GM18526 (cell line): Measurements from ENCODE around the gene SEMA5A.

Experiments
- POLR2A ChIP-seq: IDR thresholded peaks from 3 replicates; pipeline ENCODE4 v1.6.1; 2011; ENCODE audit not compliant: insufficient read length; ENCODE audit errors: extremely low read depth

SEMA5A gene

DNA sequence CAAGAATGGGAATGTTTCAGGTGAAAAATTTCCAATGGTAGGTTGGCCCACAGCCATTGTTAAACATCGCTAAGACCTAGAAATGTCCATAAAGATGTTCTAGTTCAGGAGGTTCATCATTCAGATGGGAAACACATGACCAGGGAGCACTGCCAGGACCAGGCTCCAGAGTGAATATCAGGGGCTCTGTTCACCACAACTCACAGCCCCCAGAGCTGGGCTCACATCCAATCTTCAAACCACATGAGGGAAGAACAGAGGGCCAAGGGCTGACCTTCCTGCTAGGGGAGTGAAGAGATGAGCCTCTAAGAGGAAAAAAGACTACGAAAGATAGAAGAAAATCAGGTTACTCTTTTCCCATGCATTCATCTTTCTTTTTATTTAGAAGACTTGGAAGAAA lies 205.8 kb downstream of the SEMA5A start:
- TF ChIP-seq POLR2A, result no peak

DNA sequence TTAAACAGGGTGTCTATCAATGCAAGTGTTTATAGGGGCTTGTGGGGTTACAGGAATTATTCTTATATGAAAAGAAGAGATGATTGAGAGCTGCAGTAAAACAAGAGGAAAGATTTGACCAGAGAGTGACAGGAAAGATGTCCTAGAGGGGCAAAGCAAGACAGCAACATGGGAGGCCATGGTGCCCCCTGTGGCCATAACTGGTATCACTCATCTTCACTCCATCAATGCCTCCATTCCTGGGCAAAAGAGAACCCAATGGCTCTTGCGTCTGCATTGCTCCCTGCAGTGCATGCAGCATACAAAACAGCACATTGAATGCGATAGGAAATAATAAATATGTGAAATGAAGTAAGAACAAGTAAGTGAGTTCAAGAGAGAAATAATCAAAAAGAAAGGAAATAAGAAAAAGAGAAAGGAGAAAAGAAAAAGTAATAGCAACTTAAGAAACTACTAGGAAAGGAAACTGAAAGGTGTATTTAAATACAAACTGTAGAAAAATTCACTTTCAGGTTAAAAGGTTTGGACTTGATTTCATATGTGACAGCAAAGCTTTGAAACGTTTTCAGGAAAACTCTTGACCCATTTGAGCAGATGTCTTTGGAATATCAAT lies 206.6 kb downstream of the SEMA5A start:
- no peak for TF ChIP-seq POLR2A

DNA sequence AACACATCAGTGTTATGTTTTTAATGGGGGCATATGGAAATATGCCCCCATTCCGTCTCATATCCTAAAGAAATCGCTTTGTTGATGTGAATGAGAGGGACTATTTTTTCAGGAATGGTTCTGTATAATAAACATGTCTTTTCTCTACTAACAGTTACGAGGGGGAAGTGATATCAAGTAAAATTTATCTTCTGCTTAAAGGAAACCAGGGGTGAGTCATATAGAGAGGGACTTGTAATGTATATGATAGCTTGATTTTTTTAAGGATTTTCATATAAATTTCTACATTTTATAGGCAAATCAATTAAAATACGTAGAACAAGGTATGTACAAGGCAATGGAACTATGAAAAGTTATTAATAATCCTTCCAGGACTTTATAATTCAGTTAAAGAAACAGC lies 207.1 kb downstream of the SEMA5A start:
- TF ChIP-seq POLR2A, result no peak

DNA sequence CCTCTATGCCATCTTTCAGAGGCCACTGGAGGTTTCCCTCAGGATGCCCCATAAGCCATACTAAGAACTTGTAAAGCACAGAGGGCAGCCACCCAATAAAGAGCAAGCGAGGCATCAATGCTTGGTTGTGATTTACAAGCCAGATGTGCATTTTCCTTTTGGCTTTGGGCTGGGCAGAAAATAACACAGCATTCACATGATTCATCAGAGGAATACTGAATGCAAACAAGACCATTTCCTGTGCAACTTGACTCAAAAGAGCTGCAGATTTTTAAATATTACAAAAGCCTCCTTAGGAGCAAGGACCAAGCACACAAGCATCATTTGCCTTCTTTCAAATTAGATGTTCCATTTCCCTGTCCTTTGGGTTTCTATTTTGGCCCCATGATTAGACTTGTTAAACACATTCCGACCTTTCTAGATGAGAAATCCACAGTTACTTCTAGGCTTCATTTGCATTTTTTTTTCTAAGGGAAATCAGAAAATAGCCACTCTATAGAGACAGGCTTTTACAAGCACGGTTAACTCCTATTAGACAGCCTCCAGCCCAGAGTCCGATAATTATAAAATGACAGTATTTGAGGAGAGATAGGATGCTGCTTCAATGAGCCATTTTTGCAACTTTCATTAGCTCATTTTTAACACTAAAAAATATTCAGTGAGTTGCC lies 207.8 kb downstream of the SEMA5A start:
- TF ChIP-seq POLR2A, result no peak

DNA sequence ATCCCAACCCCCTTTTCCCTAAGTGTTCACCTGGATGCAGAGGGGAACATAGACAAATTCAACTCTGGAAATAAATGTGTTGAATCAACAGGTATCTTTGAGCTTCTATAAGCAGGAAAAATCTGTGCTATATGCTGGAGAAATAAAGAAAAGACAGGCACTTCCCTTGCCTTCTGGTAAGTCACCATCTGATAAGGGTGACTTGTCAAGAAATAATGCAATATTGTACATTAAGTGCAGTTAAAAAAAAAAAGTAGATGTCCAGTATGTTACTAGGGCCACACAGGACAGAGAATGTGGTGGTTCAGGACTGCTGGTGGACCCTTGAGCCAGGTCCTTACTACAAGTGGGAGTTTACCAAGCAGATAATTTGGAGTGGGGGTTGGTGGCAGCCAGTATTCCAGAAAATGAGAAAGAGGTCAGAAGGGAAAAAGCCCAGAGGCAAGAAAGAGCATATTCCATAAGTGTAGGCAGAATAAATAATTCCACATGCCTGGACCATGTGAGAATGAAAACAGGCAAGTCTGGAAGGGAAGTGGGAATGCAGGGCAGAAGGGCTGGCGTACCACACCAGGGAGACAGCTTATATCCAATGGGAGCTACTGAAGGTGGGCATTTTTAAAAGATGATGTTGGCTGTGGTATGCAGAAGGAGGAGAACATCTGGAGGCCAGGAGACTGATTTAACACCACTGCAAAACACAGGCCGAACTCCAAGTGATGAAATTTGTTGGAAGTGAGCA lies 209.9 kb downstream of the SEMA5A start:
- TF ChIP-seq POLR2A, result no peak

DNA sequence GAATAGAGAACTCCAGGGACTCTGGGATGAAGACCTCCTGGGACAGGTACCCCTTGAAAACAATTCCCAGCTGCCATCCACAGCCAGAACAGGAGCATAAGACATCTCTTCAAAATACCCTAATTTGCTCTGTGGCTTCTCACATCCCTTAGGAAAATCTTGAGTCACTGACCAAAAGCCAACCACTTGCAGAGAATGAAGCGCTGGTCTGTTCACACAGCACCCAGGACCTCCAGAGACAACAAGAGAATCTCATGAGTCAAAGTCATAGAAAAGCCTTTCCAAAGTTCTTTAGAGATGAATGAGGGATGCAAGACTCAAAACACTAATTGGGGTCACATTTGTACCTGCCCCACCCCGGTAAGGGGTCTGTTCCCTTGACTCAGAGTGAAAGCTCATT lies 210.6 kb downstream of the SEMA5A start:
- no peak for TF ChIP-seq POLR2A

DNA sequence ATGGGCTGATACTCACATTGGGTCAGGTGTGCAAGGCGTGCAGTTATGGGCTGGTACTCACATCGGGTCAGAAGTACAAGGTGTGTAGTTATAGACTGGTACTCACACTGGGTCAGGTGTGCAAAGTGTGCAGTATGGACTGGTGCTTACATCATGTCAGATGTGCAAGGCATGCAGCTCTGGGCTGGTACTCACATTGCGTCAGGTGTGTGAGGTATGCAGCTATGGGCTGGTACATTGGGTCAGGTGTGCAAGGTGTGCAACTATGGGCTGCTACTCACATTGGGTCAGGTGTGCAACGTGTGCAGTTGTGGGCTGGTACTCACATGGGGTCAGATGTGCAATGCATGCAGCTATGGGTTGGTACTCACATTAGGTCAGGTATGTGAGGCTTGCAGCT lies 213.8 kb downstream of the SEMA5A start:
- TF ChIP-seq POLR2A, result no peak

DNA sequence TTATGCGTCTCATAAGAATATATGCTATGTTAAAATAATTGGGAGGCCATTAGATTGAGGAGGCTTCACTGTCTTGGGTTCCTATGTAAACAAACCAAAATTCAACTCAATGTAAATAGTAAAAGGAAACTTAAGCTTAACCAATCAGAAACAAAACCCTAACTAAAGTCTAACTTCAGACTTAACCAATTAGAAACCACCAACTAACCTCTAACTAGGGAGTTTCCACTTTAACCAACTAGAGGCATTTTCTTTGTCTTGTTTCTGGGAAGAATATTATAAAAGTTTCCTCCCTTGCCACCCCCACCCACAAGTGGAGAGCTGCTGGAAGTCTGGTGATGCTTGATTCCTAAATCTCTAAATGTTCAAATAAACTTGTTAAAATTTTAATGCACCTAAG lies 214.5 kb downstream of the SEMA5A start:
- no peak for TF ChIP-seq POLR2A

DNA sequence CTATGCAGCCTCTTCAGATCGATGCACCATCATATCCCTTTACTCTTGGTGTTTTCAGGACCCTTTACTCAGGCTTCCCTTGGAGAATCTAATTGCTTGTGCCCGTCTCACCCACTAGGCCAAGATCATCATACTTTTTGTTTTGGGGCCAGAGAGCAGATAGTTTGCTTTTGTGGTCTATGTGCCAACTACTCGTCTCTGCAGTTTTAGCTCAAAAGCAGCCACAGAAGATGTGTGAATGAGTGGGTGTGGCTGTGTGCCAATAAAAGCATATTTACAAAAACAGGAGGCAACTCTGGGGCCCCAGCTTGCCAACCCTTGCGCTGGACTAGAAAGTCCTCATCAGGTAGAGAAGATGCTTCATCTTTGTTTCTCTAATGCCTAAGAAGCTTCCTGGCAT lies 216.8 kb downstream of the SEMA5A start:
- no peak for TF ChIP-seq POLR2A

DNA sequence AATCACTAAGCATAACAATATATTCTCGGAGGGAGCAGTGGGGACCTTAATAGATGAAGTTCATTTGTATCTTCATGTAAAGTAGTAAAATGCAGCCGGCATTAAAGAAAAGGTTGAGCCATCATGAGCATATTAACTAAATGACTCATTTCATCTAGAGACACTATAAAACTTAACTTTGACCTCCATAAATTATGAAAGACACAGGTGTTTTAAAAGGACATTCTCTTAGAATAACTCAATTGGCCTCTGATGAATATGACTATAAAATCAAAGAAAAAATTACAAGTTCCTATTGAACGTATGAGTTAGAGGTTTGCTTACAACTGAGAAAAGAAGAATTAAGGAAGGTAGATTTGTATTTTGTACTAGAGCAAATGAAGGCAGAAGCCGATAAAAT lies 220.3 kb downstream of the SEMA5A start:
- TF ChIP-seq POLR2A, result no peak

DNA sequence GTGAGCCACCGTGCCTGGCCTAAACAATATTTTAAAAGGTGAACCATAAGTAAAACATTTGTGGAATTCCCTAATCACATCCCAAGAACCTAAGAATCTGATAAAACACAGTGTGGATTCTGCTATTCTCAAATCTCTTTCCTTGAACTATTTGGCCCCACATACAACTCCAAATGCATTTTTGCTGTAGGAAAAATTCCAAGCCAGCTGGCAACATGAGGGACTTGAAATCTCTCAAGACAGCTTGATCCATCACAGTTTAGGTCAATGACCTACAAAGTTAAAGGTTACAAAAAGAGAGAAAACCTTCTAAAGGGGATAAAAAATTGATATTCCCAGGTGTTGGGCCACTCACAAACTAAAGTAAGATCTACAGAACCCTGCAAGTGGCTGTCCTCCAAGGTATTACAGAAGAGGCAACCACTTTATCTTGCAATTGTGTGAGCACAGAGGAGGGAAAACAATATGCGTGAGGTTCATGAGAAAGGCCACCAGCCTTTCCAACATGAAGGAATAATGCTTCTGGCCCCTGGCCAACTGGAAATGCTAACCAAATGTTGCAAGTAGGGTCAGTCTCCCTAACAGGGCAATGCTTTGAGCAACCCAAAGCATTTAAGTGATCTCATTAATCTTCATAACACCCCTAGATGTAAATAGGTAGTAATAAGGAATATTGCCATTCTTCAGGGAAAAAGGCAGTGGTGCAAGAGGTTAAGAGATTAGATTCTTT lies 221.4 kb downstream of the SEMA5A start:
- no peak for TF ChIP-seq POLR2A

DNA sequence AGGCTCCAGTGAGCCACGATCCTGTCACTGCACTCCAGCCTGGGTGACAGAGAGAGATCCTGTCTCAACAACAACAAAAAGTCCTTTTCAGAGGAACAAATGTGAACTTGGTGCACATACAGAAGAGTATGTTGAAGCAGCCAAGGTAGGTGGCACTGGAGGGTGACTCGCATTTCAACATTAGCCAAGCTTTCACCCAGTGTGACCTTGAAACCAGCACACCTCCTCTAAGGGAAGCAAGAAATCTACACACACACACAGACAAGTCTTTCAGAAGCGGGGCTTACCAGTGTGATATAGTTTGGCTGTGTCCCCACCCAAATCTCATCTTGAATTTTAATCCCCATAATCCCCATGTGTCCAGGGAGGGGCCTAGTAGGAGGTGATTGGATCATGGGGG lies 225.2 kb downstream of the SEMA5A start:
- no peak for TF ChIP-seq POLR2A

DNA sequence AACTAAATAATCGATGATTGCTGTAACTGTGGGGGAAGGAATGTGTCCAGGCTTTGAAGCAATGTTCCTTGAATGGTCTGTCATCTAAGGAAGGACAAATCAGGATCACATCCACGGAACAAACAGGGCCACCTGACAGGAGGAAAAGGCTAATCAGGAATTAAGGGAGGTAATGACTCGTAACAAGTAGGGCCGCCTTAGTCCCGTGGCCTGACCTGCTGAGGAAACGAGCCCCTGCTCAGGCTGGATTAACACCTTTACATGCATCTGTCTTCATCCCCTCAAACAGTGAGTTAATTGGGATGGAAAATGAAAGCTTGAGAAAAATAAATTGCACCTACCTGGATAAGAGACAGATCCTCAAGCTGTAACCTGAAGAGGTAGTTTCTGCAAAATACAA lies 227.8 kb downstream of the SEMA5A start:
- TF ChIP-seq POLR2A, result no peak

DNA sequence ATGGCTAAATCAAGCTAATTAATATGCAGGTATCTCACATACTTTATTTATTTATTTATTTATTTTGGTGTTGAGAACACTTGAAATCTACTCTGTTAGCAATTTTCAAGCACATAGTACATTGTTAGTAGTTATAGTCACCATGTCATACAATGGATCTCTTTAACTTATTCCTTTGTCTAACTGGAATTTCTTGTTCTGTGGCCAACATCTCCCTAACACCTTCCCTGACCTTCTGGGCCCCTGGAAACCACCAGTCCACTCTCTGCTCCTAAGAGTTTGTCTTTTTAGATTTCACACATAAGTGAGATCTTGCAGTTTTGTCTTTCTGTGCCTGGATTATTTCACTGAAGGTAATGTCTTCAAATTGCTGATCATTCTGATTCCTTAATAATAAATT lies 229.1 kb downstream of the SEMA5A start:
- TF ChIP-seq POLR2A, result no peak

DNA sequence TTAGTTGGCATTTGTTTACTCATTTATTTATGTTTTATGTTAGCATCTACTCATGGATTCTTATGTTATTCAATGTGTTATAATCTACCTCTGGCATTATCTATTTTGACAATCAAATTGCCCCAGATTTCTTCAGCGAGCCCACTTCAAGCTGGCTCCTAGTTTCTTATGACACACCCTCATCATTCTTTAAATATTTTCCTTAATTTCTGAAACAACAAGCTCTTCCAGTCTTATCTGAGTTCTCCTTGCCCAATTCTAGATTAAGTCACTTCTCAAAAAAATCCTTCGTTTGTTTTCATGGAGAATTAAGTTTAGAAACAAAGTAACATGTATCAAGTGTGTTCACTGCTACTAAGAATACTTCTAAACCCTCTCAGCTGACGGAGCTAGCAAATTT lies 229.8 kb downstream of the SEMA5A start:
- TF ChIP-seq POLR2A, result no peak

DNA sequence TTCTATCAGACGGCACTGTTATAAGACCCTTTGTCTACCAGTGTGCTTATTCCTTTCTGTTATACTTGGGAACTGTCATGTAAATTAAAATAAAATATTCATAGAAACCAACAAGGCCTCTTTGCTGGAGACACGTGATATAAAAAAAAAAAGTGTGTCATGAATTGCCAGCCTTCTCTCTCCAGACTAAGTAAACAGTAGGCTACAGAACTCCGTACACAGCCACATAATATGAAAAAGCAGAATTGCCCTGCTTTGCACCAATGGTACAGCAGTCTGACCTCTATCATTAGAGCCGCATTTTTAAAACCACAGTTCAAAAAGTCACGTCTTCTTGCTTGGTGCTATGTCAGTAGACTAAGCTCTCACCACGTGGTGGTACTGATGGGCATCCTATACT lies 231.3 kb downstream of the SEMA5A start:
- no peak for TF ChIP-seq POLR2A
